ENCODE measurements around the gene ADAMTS9. TPM values are rescaled to one million over a fixed set of nuclear protein-coding genes. Genes with fewer than 3 reads are reported as not detected.

Gene ADAMTS9
- total and polyA plus RNA-seq, 2 of the 13 experiments (the other 11 are each of a cell fraction or from before 2014, with no cell fraction given): 0.02 to 0.09 TPM

- Histone ChIP-seq H3K27me3 (ENCODE audit: control insufficient read depth in 1 of 2, insufficient read depth in 2 of 2, low read length in 2 of 2) (no peaks in the 10 kb centered on the region), H4K20me1 (ENCODE audit: insufficient read depth, low read length) (no peaks in the 10 kb centered on the region), H3K9me3 (ENCODE audit: low read length) (no peaks in the 10 kb centered on the region), H3K4me3 (replicated peaks in 1 of 3; ENCODE audit: insufficient read depth in 1 of 3, low read depth in 2 of 3, low read length in 3 of 3) (no peak overlapping the region), H3K9ac (ENCODE audit: insufficient read depth, low read depth, low read length) (no peak overlapping the region), H3K4me1 (ENCODE audit: insufficient read depth, low read length) (no peaks in the 10 kb centered on the region), H3K4me2 (ENCODE audit: low read depth, low read length) (no peak overlapping the region), H3K79me2 (ENCODE audit: insufficient read depth, low read length) (no peaks in the 10 kb centered on the region), H3K27ac (ENCODE audit: extremely low read length, insufficient read depth, low read length) (no peak overlapping the region), H3K36me3 (replicated peaks in 1 of 2; ENCODE audit: control insufficient read depth in 1 of 2, insufficient read depth in 2 of 2, low read length in 2 of 2) (no peaks in the 10 kb centered on the region), H2AFZ (ENCODE audit: low read length) (no peak overlapping the region)
- no peak for FAIRE-seq
- POLR2A ChIA-PET: no interaction called here
- intact Hi-C loops (cut with micrococcal nuclease; ENCODE audit: unreplicated experiment) (no loop called here), in situ Hi-C loops (cut with HindIII; ENCODE audit: extremely low pct_ligation_motif_present, low pct_unique_long_range_greater_than_20kb) (no loop called here)
- WGBS (ENCODE audit: low lambda C conversion rate): 47% methylated on average over 2 of the region's 2 CpGs
- ATAC-seq: no peak
- CTCF ChIA-PET (ENCODE audit: low intra/inter-chr PET ratio, low total read pairs): no interaction called here
- BruUV-seq (replicated peaks): no TSS peak
- no peak for DNase-seq (ENCODE audit: low spot score)
- peak; percentile 87 for TF ChIP-seq CREB1 (IDR thresholded peaks at IDR 0.05)
- no peak for TF ChIP-seq CREB1 (CRISPR knock-in tag; IDR thresholded peaks at IDR 0.05)
- TF ChIP-seq DDIT3 (CRISPR knock-in tag; IDR thresholded peaks at IDR 0.05): no peak
- peak; percentile 83 for TF ChIP-seq ATF7 (IDR thresholded peaks at IDR 0.05)
- no peak for TF ChIP-seq ATF7 (CRISPR knock-in tag; IDR thresholded peaks at IDR 0.05)
Measured at GRCh38 chr3:64574194-64574593, 113.6 kb downstream of the ADAMTS9 start.

- ChIA-PET POLR2A (no interaction called here), CTCF (ENCODE audit: low intra/inter-chr PET ratio, low total read pairs) (no interaction called here)
- no peak for ATAC-seq
- Histone ChIP-seq H3K4me1 (ENCODE audit: insufficient read depth, low read length) (no peaks in the 10 kb centered on the region), H3K4me3 (replicated peaks in 1 of 3; ENCODE audit: insufficient read depth in 1 of 3, low read depth in 2 of 3, low read length in 3 of 3) (no peak overlapping the region), H4K20me1 (ENCODE audit: insufficient read depth, low read length) (no peaks in the 10 kb centered on the region), H3K36me3 (replicated peaks in 1 of 2; ENCODE audit: control insufficient read depth in 1 of 2, insufficient read depth in 2 of 2, low read length in 2 of 2) (no peaks in the 10 kb centered on the region), H3K27ac (ENCODE audit: extremely low read length, insufficient read depth, low read length) (no peak overlapping the region), H2AFZ (ENCODE audit: low read length) (no peak overlapping the region), H3K4me2 (ENCODE audit: low read depth, low read length) (no peak overlapping the region), H3K9ac (ENCODE audit: insufficient read depth, low read depth, low read length) (no peak overlapping the region), H3K79me2 (ENCODE audit: insufficient read depth, low read length) (no peaks in the 10 kb centered on the region), H3K9me3 (ENCODE audit: low read length) (no peaks in the 10 kb centered on the region), H3K27me3 (ENCODE audit: control insufficient read depth in 1 of 2, insufficient read depth in 2 of 2, low read length in 2 of 2) (no peaks in the 10 kb centered on the region)
- in situ Hi-C loops (cut with HindIII; ENCODE audit: extremely low pct_ligation_motif_present, low pct_unique_long_range_greater_than_20kb) (no loop called here), intact Hi-C loops (cut with micrococcal nuclease; ENCODE audit: unreplicated experiment) (no loop called here)
- DNase-seq (ENCODE audit: low spot score): no peak
- BruUV-seq (replicated peaks): no TSS peak
- no peak for FAIRE-seq
- WGBS (ENCODE audit: low lambda C conversion rate): 50% methylated on average over 1 of the region's 1 CpG
- TF ChIP-seq SETDB1 (CRISPR knock-in tag; IDR thresholded peaks at IDR 0.05; ENCODE audit: borderline replicate concordance) (no peak), ZBTB33 (CRISPR knock-in tag; IDR thresholded peaks at IDR 0.05) (no peak), NAIF1 (CRISPR knock-in tag; IDR thresholded peaks at IDR 0.05; ENCODE audit: borderline replicate concordance) (no peak), HCFC1 (IDR thresholded peaks at IDR 0.05; ENCODE audit: low read depth, low read length) (no peak), ZNF451 (CRISPR knock-in tag; IDR thresholded peaks at IDR 0.05) (no peak), KDM5B (CRISPR knock-in tag; IDR thresholded peaks at IDR 0.05; ENCODE audit: borderline replicate concordance) (no peak), SYNCRIP (IDR thresholded peaks at IDR 0.05; ENCODE audit: insufficient read depth, low read depth, low read length) (no peak), ZNF639 (CRISPR knock-in tag; conservative IDR thresholded peaks at IDR 0.05) (no peak), HOXA3 (CRISPR knock-in tag; IDR thresholded peaks at IDR 0.05) (no peak), RAD51 (IDR thresholded peaks at IDR 0.05; ENCODE audit: borderline replicate concordance) (no peak), ZNF235 (CRISPR knock-in tag; IDR thresholded peaks at IDR 0.05; ENCODE audit: borderline replicate concordance) (no peak), RELA (CRISPR knock-in tag; IDR thresholded peaks at IDR 0.05) (no peak)
Measured at GRCh38 chr3:64571982-64572381, 115.8 kb downstream of the ADAMTS9 start.
